Measurements from ENCODE around the gene EPG5.
"Not testable (repeated sequence)": the region's sequence is repeated elsewhere in the genome, so short reads cannot be mapped to it uniquely, and the experiment has no call there.

EPG5 gene

DNA sequence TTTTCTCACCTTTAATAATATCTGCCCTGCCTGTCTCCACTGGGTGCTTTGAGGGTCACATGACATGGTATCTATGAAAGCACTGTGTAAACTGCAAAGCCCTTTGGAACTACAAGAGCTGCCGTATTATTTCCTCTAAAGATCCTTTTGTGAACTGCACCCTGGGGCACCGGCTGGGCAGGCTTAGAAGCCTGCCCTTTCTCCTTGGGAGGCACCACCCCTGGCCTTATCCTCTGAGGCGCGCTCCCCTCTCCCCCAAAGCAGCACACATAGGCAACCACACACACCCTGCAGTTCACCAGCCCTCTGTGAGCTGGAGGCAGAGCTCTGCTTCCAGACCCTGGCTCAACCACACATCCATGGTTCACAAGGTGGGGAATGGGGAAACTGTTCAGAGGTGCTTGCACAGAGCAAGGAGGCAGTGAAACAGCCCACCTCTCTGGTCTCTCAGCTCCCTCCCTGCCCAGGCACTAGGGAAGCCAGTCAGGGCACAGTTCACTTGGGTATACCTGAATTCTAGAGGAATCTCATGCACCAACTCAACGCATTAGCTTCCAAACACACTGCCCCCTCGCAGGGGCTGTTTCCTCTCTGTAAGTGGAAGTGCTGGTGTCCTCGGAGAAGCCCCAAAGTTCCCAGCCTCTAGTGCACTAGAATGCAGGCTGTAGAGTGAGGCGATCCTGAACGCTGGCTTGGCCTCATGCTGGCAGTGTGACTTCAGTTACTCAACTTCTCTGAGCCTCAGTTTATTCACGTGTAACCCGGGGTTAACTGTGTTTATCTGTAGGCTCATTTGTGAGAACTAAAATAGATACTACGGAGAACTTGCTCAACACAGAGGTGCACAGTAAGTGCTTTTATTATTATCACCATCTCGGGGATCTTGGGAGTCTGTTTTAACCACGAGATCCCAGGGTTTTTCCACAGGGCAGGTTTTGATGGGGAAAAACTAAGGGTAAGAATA is 130.6 kb downstream of the EPG5 start:
- DNase-seq: no peak

DNA sequence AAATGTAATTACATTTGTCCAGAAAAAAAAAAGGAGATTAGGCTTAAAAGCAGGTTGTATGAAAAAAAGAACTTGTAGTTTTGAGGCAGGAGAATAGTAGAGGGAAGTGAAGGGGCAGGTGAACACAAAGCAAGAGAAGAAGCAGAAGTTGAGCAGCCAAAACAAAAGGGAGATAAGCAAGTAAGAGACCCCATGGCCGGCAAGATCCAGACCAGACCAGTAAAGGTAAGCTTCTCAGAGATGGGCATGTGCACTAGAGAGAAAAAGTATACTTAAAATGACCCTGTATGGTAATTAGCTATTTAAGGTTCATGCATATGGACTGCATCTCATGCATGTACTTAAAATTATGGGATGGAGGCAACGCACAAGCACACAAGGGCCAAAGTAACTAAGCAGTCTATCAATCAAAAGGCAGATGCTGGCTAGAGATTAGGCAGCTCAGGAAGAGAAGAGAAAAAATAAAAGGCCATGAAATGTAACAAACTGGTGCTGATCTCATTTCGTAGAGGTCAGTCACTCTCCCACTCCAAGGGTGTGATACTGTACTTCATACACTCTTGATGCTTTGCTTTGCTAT is 132.0 kb downstream of the EPG5 start:
- DNase-seq: no peak

DNA sequence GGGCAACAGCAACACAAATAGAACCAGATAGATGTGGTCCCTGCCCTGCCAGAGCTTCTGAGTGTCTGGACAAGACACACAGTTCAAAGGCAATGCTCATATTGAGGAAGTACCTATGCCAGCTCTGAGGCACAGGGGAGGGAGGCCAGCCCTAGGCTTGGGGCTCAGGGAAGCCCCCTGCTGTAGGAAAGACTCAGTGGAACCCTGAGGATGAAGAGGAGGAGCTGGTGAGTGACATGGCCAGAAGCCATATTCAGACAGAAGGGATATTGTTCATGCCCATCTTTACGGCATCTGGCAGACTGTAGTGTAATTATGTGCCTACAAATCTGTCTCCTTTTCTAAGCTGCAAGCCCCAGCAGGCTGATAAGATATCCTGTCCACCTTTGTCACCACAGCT is 132.8 kb downstream of the EPG5 start:
- DNase-seq: no peak

DNA sequence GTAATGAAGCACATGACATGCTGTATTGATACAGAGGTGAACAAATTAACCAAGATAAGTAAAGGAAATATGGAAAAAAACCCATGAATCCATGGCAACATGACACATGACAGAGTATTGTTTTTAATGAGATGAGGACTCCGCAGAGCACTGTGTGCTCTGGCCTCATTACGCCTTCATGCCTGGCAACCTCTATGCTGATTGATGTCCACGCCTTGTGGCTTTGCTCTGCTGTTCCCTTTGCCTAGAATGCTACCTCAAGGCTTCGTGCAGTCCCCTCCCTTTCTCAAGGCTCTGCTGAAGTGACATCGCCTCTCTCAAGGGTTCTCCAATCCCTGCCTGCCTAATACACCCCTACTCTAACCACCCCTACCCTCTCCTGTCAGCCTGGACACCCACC is 133.3 kb downstream of the EPG5 start:
- no peak for DNase-seq

DNA sequence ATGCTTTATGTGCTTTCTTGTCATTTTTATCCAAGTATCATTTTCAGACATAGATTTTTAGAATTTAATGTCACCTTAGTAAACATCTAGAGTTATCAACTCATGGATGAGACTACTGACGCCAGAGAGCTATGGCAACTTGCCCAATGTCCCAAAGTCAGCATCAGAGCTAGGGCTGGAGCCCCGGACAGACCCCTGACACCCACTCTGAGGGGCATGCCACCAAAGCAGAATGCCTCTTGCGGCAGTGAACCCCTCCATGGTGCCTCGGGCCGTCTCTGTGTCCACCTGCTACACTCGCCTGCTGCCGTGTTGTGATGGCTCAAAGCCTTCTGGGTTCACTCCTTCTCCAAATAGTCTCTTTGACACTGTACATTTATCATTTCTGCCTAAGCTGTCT is 136.2 kb downstream of the EPG5 start:
- no peak for DNase-seq

DNA sequence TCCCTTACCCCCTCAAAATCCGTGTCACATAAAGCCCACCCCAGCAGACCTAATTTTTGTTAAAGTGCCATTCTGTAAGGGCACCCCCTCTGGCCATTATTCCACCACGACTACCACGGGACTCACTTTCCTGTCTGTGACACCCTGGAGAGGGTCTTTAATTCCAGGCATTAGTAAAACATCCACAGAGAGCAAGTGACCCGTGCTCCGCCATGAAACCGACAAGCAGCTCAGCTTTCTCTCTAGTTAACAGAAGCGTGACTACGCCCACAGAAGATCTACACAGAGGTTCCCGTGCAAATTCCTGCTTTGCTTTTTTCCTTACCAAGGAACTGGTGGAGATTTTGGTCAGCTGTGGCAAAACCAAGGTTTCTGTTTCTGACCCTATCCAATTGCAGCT is 137.3 kb downstream of the EPG5 start:
- DNase-seq: no peak

DNA sequence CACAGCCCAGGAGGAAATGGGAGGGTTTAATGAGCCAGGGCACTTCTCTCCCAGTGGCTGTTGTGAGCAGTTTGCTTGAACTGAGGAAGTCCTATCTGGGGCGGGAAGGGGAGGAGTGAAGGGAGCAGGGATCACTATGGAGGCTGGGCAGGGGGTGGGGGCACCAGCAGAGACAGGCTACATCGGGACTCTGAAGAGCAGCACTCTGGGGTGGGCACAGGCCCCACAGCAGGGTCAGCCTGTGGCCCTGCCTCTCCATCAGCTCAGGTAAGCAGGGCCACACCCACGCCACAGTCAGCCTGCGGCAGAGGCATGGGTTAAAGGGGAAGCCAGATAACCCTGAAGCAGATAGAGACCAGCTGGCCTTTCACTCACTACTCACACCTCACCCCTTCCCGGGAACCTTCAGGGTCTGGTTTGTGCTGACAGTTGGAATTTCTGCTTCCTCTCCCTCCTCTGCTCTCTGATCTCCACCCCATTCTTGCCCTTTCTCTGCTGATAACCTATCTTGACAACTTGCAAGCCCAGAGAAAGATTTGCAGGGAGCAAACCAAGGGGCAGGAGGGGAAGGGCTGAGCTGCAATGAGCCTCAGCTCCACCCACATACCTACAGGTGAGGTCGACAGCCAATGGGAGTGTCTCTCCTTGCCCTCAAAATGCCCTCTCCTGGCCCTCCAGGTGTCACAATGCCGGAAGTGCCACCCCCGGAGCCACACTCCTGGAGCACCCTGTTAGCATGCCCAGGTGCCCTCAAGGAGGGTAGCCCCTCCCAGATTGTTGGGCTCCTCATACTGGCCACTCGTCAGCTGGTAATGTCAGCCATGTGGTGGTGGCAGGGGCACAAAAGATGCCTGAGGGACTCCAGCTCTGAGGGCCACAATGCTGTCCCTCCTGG is 138.0 kb downstream of the EPG5 start:
- DNase-seq: no peak

DNA sequence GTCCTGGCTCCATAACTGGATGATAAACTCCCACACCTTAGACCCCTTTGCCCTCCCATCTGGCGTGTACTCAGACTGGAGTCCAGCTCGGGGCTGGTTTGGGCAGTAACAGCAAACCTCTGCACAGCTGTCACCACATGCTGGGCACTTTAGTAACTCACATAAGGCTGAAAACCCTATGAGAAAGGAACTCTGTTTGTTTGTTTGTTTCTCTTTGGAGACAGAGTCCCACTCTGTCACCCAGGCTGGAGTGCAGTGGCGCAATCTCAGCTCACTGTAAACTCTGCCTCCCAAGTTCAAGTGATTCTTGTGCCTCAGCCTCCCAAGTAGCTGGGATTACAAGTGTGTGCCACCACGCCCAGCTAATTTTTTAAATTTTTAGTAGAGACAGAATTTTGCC is 140.4 kb downstream of the EPG5 start:
- DNase-seq: not testable (repeated sequence)

DNA sequence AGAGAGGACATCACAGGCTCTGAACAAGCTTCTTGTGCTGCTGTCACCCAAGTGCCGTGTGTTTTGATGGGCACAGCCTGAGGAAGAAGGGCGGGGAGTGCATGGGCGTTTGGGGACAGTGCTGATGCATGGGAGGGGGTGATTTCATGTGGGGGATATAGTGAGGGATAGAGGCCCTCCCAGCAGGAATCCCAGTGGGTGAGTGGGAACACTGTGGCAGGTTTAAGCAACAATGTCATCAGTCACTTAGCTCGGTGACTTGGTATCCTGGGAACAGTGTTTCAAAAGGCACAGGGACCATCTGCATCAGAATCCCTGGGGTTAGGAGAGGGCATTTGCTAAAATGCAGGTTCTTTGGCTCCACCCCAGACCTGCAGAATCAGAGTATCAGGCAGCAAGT is 141.0 kb downstream of the EPG5 start:
- no peak for DNase-seq

DNA sequence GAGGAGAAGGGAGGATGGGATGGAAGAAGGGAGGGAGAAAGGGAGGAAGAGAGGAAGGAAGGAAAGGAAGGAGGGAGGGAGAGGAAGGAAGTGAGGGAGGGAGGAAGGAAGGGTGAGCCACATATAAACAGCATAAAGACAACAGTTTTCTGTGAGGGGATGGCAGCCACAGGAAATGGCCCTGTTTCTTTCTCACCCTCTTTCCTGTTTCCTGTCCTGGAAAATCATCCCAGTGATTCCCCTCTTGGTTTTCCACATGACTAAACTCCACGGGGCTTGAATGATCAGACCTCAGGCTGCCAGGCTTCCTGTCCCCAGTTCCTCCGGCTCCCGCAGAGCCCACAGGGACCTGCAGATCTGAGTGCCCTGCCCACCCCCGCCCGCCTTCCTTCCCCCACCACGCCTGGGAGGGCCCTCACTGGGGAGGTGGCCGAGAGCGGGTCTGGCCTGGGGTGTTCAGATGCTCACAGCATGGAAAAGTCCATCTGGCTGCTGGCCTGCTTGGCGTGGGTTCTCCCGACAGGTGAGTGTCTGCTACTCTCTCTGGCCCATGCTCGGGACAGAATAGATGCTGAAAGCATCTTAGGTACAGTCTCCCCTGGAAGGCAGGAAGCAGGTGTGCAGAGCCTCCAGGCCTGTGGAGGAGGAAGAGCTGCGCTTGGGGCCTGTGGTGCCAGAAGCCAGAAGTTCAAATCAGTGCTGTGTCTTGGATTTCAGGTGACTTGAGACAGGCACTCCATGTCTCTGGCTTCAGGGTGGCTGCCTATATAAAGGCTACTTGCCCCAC is 141.7 kb downstream of the EPG5 start, which contains the start of gene SIGLEC15:
Gene SIGLEC15 (plus strand): TSS at position 418 of the 787 bp plus-strand sequence. CDS start 54 bp downstream, at position 472.
- no peak for DNase-seq

DNA sequence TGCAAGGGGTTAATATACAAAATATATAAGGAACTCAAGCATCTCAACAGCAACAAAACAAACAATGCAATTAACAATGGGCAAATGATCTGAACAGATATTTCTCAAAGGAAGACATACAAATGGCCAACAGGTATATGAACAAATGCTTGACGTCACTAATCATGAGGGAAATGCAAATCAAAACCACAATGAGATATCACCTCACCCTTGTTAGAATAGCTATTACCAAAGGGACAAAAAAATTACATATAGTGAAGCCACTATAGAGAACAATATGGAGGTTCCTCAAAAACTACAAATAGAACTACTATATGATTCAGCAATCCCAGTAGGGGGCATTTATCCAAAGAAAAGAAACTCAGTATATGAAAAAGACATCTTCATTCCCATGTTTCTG is 145.4 kb downstream of the EPG5 start:
- no peak for DNase-seq

DNA sequence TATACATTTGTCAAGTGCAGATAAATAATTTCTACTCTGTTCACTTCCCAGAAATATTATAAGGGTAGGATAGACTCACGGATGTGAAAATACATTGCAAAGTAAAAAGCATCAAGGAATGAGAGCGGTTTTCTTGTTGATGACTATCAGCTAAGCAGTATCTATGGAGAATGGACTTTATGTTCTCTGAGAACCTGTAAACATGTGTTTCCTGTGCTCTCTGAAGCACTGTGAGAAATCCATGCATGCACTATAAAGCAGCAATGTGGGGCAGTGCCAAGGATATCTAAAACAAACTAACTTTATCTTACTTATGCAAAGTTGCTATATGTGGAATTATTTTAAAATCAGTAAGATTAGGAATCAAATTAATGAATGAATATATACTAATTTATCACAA is 146.1 kb downstream of the EPG5 start:
- DNase-seq: no peak

DNA sequence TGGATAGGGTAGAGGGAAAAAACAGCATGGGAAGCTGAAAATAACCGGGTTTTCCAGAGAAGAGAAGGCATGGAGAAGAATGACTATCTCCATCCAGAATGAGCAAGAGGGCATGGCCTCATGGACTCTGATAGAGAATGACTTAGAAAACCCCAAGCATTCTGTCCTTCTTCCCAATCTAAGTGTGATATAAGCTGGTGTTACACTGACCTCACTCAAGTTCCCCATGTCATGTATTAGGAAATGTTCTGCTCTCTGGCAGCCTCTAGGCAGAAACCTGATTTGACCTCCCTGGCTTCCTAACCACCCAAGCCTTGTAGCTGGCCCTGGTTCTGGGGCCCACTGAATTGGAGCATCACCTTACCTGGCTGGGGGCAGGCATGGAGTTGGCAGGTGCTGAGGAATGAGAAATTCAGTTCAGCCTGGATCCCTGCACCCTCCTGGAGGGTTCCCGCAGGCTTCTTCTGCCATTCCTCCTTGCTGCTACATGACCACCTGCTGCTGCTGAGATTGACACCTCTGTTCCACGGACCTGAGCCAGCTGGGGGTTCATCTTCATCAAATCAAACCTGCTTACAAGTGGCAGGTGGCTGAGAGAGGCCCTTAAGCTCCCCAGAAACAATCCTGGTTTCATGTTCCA is 146.9 kb downstream of the EPG5 start:
- DNase-seq: no peak

DNA sequence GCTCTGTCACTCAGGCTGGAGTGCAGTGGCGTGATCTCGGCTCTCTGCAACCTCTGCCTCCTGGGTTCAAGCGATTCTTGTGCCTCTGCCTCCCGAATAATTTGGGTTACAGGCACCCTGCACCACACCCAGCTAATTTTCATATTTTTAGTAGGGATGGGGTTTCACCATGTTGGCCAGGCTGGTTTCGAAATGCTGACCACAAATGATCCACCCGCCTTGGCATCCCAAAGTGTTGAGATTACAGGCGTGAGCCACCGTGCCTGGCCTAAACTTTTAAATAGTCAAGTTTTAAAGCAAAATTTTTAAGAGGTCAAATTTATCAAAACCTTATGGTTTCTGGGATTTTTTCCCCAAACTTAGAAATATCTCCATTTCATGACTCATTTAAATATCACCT is 148.4 kb downstream of the EPG5 start:
- DNase-seq: not testable (repeated sequence)

DNA sequence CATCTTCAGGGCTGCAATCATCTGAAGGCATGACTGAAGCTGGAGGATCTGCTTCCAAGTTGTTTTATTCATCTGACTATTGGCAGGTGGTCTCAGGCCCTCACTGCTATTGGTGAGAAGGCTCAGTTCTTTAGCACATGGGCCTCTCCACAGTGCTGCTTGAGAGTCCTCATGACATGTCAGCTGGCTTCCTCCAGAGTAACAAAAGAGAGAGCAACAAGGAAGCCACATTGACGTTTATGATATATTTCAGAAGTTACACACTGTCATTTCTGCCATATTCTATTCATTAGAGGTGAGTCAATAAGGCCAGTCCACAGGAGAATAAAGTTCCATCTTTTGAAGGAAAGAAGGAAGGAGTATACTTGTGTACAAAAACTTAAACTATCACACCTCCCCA is 149.6 kb downstream of the EPG5 start:
- DNase-seq: no peak

DNA sequence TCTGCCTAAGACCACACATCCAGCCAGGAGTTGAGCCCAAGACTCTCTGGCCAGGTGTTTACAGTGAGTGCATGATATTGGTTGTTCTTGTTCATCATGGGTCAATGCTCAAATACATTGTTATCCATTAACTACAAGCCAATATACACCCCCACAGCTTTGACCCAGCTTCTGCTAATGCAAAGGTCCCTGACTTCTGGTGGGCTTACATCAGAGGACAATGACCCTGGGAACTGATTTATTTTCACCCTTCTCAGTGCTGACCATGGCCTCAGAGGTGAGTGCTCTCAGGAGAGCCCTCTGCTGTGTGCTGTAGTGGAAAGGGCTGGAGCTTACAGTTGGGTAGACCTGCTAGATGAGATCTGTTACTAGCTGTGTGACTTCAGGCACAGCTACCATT is 152.4 kb downstream of the EPG5 start:
- DNase-seq: not testable (repeated sequence)

DNA sequence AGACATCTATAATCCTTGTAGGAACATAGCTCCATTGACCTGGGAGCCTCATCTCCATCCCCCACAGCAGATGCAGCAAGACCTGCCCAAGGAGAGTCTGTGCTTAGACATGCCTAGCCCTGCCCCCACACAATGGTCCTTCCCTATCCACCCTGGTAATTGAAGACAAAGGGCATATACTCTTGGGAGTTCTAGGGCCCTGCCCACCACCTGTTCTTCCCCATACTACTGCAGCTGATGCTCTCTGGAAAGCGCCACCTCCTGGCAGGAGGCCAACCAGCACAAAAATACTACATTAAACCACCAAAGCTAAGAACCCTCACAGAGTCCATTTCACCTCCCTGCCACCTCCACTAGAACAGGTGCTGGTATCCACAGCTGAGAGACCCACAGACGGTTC is 160.0 kb downstream of the EPG5 start:
- not testable (repeated sequence) for DNase-seq

DNA sequence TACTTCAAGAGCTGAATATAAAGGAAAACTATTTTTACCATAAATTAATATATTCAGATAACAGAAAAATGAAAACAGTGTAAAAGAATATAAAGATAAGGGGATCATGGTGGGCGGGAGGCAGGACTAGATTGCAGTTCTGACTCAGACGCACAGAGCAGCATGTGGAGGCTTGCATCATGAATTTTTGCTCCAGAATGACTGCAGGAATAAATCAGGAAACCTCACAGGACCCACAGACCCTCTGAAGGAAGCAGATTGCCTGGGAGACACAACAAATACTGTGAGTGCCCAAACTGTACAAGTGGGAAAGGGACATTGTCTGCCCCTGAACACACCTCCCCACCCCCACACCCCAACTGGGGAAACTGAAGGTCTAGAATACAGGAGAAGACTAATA is 160.9 kb downstream of the EPG5 start:
- no peak for DNase-seq

DNA sequence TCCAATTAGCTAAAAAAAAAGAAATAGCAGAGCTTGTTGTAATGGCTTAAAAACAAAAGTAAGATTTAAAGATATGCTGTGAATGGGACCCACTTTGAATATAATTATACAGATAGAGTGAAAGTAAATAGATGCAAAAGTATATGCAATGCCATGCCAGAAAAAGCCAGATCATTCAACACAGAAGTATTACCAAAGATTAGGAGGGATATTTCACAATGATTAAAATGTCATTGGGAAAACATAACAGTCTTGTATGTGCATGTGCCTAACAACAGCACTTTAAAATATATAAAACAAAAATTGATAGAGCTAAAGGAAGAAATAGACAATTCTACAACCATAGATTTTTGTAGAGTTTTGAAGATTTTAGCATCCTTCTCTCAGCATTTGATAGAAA is 161.6 kb downstream of the EPG5 start:
- DNase-seq: no peak

DNA sequence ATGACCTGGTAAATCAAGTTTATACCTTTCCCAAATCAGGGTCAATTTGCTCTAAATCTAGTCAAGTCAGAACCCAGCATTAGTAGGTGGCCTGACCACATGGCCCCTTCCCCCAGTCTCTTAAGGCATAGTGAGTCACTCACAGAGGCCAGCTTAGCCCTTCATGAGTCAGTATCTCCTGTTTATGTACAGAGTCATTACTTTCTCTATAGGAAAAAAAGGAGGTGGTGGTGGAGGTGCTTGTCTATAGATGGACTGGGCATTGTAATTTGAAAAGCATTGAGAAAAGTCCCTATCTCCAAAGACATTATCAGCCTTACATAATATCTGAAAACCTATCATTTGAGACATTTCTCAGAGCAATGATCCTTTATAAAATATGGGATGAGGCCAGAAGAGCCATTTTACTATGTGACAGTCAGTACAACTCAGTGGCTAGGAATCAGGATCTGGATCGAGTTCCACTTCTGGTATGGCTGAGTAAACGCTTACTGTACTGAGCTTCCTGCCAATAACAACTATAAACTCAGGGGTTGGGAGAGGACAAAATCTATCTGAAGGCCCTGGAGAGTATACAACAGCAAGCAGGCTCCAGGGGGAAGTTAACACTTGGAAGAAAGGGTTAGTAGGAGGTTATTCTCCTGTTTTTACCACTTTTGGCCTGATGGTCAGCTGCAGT is 164.2 kb downstream of the EPG5 start:
- no peak for DNase-seq

DNA sequence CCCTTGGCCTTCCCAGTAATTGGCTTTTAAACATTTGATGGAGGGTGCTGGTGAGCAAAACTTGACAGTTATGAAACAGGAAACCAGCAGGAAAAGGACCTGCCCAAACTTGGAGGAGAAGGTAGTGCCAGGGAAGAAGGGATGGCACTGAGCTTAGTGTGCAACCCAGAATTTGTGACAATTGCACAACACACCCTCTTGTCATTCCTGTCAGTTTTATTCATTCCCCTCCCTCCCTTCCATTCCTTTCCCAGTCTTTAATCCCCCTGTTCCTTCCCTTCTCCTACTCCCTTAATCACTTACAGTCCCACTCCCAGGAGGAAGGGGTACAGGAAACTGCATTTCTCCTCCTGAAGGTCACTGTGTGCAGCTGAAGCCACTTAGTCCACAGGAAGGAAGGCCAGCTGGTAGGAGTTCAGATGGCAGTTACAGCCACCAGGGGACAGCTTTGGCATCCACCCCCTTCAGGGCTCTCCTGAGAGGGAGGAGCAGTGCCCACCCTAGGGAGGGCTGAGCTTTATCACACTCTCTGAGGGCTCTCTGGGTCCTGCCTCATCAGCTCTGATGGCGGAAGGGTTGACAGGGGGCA is 165.6 kb downstream of the EPG5 start:
- no peak for DNase-seq

Data from activated CD4-positive, alpha-beta T cell treated with anti-CD3 and anti-CD28 coated beads for 1 hour (primary cell).